Measurements from ENCODE around the gene FOXK1. TPM values are rescaled to one million over a fixed set of nuclear protein-coding genes. Genes with fewer than 3 reads are reported as not detected.

Gene FOXK1
- total and polyA plus RNA-seq, 8 donors = 2.9 to 88.1 (median 21.6) TPM

DNA sequence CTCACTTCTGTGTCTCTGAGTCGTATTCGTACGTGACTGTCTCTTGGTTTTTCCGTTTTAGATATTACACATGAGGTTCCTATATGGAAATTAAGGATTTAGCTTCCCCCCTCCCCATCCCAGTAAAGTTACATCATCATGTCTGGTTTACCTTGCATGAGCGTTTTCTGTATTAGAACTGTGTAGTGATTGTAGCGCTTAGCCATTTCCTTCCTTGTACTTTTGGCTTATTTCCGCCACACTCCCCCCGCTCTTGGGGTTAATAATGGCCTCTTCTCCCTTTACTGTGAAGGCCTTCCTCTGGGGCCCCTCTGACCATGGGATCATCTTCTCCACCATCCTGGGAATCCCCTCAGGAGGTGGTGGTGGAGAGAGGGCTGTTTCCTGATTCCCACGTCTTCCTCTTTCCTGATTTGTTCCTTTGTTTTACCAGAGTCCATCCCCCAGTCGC lies 66.2 kb downstream of the FOXK1 start:
- peak overlapping the region in 4 of 5 donors; percentile 54 to 95 (median 90) for H3K27ac ChIP-seq
- 67 to 82% (median 71%) methylated on average over 10 of the region's 10 CpGs for WGBS, 5 donors
- peak in 1 of 2 donors; percentile 50 for DNase-seq
- peaks cover 4 to 35% (median 26%) of the 10 kb centered on the region in 4 donors for H3K36me3 ChIP-seq
- TF ChIP-seq, protein P1, sequence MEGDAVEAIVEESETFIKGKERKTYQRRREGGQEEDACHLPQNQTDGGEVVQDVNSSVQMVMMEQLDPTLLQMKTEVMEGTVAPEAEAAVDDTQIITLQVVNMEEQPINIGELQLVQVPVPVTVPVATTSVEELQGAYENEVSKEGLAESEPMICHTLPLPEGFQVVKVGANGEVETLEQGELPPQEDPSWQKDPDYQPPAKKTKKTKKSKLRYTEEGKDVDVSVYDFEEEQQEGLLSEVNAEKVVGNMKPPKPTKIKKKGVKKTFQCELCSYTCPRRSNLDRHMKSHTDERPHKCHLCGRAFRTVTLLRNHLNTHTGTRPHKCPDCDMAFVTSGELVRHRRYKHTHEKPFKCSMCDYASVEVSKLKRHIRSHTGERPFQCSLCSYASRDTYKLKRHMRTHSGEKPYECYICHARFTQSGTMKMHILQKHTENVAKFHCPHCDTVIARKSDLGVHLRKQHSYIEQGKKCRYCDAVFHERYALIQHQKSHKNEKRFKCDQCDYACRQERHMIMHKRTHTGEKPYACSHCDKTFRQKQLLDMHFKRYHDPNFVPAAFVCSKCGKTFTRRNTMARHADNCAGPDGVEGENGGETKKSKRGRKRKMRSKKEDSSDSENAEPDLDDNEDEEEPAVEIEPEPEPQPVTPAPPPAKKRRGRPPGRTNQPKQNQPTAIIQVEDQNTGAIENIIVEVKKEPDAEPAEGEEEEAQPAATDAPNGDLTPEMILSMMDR (IDR thresholded peaks at IDR 0.05) = no peak
- TF ChIP-seq POLR2AphosphoS5 (IDR thresholded peaks at IDR 0.05) (no peak), EP300 (IDR thresholded peaks at IDR 0.05) (no peak), POLR2A (IDR thresholded peaks at IDR 0.05) (no peak)
- no peaks in the 10 kb centered on the region for H3K27me3 ChIP-seq
- intact Hi-C loops (cut with DNase I; ENCODE audit: low total_unique reads) = no loop called here
- no peaks in the 10 kb centered on the region for H3K9me3 ChIP-seq
- H3K4me3 ChIP-seq = no peak overlapping the region
- peaks cover 28 to 73% (median 57%) of the 10 kb centered on the region in 4 donors for H3K4me1 ChIP-seq

DNA sequence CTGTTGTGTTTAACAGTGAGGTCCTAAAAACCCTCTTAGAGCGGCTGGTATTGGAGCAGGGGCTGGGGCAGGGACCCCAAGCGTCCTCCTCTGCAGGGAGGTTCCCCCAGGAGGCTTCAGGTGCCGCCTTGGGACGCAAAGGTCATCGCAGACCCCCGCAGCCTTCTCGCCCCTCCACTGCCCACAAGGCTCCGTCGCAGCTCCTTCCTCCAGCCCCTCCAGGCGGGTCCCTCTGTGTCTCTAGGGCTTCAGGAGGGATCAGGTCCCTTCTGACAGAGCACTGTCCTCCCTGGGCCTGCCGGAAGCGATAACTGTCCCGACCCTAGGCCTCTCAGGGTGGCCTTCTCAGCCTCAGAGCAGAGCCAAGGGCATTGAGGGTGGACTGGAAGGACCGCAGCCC lies 67.3 kb downstream of the FOXK1 start:
- Histone ChIP-seq H3K36me3 (peaks cover 7 to 39% (median 28%) of the 10 kb centered on the region in 4 donors), H3K27ac (peak overlapping the region in 3 of 5 donors; percentile 25 to 90 (median 89)), H3K4me3 (no peak overlapping the region), H3K4me1 (peaks cover 27 to 73% (median 57%) of the 10 kb centered on the region in 4 donors), H3K27me3 (no peaks in the 10 kb centered on the region), H3K9me3 (no peaks in the 10 kb centered on the region)
- DNase-seq = no peak
- 88 to 97% (median 92%) methylated on average over 10 to 14 of the region's 14 CpGs for WGBS, 5 donors
- intact Hi-C loops (cut with DNase I; ENCODE audit: low total_unique reads) = no loop called here
- no peak for TF ChIP-seq POLR2A (IDR thresholded peaks at IDR 0.05)
- TF ChIP-seq, protein P1 (IDR thresholded peaks at IDR 0.05) = no peak
- TF ChIP-seq POLR2AphosphoS5 (IDR thresholded peaks at IDR 0.05) = no peak
- no peak for TF ChIP-seq EP300 (IDR thresholded peaks at IDR 0.05)

DNA sequence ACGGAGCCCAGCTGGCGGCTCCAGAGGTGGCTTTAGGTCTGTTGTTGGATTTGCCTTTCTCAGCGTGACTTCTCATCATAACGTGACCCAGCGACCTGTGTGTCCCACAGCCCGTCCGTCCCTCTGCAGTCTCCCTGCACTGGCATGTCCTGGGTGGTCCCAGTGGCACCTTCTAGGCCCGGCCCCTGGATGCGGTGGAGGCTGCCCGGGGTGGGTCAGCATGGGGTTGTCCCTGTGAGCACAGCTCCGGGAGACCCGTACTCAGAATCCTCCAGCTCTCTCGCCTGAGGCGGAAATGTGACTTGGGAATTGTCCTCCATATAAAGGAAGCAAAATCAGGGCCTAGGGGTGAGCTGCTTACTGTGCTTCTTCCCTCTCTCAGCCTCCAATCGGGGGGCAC lies 67.7 kb downstream of the FOXK1 start:
- intact Hi-C loops (cut with DNase I; ENCODE audit: low total_unique reads) = loop anchor here (5.0 kb wide), 1 partner anchor 67 kb away; the partner anchor contains the start of gene FOXK1
- H3K4me1 ChIP-seq = peaks cover 23 to 72% (median 53%) of the 10 kb centered on the region in 4 donors
- no peak for DNase-seq
- H3K27me3 ChIP-seq = no peaks in the 10 kb centered on the region
- H3K27ac ChIP-seq = peak overlapping the region in 3 of 5 donors; percentile 25 to 90 (median 89)
- no peaks in the 10 kb centered on the region for H3K9me3 ChIP-seq
- no peak overlapping the region for H3K4me3 ChIP-seq
- H3K36me3 ChIP-seq = peaks cover 11 to 43% (median 32%) of the 10 kb centered on the region in 4 donors
- WGBS, 5 donors = 90 to 94% (median 94%) methylated on average over 13 to 15 of the region's 15 CpGs
- TF ChIP-seq, protein P1 (IDR thresholded peaks at IDR 0.05) = no peak
- no peak for TF ChIP-seq EP300 (IDR thresholded peaks at IDR 0.05)
- TF ChIP-seq POLR2A (IDR thresholded peaks at IDR 0.05) = no peak
- no peak for TF ChIP-seq POLR2AphosphoS5 (IDR thresholded peaks at IDR 0.05)

DNA sequence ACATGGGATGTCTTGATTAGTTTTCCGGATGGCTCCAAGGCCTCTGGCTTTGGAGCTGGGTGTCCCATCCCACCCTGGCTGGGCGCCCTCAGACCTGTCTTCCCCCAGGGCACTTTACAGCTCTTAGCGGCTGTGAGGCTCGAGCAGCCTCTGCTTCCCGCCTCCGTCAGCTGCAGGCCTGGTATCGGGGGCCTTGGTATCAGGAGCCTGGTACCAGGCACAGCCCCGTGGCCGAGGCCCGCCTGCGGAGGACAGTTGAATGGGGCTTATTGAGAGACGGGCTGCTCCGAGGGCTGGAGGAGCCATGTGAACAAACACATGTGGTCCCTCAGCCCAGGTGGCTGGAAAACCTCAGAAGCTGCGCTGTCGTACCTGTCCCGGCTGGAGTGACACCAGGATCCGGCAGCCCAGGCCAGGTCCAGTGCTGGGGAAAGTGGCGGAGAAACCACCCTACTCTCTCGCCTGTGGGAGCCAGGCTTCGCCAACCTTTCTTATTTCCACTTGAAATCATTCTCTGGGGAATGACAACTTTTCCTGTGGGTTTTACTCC lies 69.4 kb downstream of the FOXK1 start:
- H3K27ac ChIP-seq = peak overlapping the region in 3 of 5 donors; percentile 13 to 38 (median 23)
- 53 to 80% (median 72%) methylated on average over 16 to 20 of the region's 20 CpGs for WGBS, 5 donors
- no peak overlapping the region for H3K4me3 ChIP-seq
- H3K4me1 ChIP-seq = peaks cover 14 to 56% (median 39%) of the 10 kb centered on the region in 4 donors
- H3K27me3 ChIP-seq = no peaks in the 10 kb centered on the region
- intact Hi-C loops (cut with DNase I; ENCODE audit: low total_unique reads) = loop anchor here (5.0 kb wide), 1 partner anchor 69 kb away; the partner anchor contains the start of gene FOXK1
- H3K36me3 ChIP-seq = peaks cover 27 to 60% (median 49%) of the 10 kb centered on the region in 4 donors
- TF ChIP-seq POLR2A (IDR thresholded peaks at IDR 0.05) (no peak), POLR2AphosphoS5 (IDR thresholded peaks at IDR 0.05) (no peak), EP300 (IDR thresholded peaks at IDR 0.05) (no peak)
- TF ChIP-seq, protein P1 (IDR thresholded peaks at IDR 0.05) = no peak
- no peaks in the 10 kb centered on the region for H3K9me3 ChIP-seq
- no peak for DNase-seq
